Effector memory CD4-positive, alpha-beta T cell (primary cell): ENCODE measurements around the gene ADAM19.
"Not testable (repeated sequence)": the region's sequence is repeated elsewhere in the genome, so short reads cannot be mapped to it uniquely, and the experiment has no call there.

ENCODE experiments used
- DNase-seq, 3 donors: peaks; one replicate each; pipeline ENCODE4 v3.0.0-alpha.2; 2020
- H3K27ac ChIP-seq: 2 replicates; pipeline ENCODE4 v1.7.0; 2013; ENCODE audit warnings: mild to moderate bottlenecking, low read length, moderate library complexity; ENCODE audit not compliant: insufficient read depth, poor library complexity, severe bottlenecking
- H3K27me3 ChIP-seq: replicated peaks from 2 replicates; pipeline ENCODE4 v1.7.0; 2013; ENCODE audit warnings: mild to moderate bottlenecking, low read length; ENCODE audit not compliant: insufficient read depth, control insufficient read depth, poor library complexity, severe bottlenecking
- H3K36me3 ChIP-seq: 2 replicates; pipeline ENCODE4 v1.7.0; 2013; ENCODE audit warnings: mild to moderate bottlenecking, low read length, moderate library complexity; ENCODE audit not compliant: control insufficient read depth, insufficient read depth
- H3K4me1 ChIP-seq: 2 replicates; pipeline ENCODE4 v1.7.0; 2013; ENCODE audit warnings: low read length, mild to moderate bottlenecking; ENCODE audit not compliant: control insufficient read depth, insufficient read depth, poor library complexity, severe bottlenecking
- H3K4me3 ChIP-seq: 2 replicates; pipeline ENCODE4 v1.7.0; 2013; ENCODE audit warnings: low read length, low read depth, mild to moderate bottlenecking; ENCODE audit not compliant: insufficient read depth, poor library complexity, severe bottlenecking
- H3K9me3 ChIP-seq: 2 replicates; pipeline ENCODE4 v1.7.0; 2013; ENCODE audit warnings: mild to moderate bottlenecking, low read length, moderate library complexity; ENCODE audit not compliant: control insufficient read depth

ADAM19 gene

DNA sequence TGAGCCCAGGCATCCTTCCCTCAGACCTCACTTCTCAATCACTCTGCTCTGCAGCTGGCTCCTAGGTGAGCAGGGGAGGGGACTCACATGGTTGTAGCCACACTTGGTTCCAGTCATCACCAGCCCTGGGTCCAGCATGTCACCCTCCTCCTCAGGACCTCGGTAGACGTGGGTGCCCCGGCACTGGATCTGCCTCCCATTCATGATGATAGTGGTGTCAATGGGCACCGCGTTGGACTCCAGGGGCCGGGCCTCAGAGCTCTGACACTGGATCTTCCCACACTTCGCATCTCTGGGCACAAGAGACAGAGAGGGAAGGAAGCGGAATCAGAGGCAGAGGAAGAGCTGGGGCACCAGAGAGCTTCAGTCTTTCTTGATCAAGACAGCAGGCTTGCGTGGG lies 82.7 kb downstream of the ADAM19 start:
- no peak for DNase-seq
- Histone ChIP-seq H3K36me3 (peaks cover 79% of the 10 kb centered on the region), H3K27ac (no peak overlapping the region), H3K9me3 (no peaks in the 10 kb centered on the region), H3K27me3 (no peaks in the 10 kb centered on the region), H3K4me1 (peaks cover 5% of the 10 kb centered on the region), H3K4me3 (no peak overlapping the region)

DNA sequence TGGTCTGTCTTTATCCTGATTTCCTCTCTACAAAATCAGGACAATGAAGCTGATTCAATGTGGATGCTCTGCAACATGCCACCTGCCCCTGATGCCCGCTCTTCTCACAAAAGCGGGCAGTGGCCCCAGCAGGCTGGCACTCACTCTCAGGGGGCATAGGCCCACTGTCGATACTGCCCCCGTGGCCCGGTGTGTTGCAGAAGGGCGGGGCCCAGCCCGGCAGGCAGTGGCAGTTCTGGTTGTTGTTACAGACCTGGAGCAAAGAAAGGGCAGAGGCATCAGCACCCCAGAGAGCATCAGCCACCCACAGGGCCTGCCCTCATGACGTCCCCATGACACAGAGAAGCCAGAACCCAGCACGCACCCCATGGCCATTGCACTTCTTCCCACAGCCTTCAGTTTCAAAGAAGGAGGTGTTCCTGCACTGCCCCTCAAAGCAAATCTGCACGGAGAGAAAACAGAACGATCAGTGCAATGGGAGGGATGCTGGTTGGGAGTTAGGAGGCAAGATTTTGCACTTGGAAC lies 84.0 kb downstream of the ADAM19 start:
- Histone ChIP-seq H3K36me3 (peaks cover 76% of the 10 kb centered on the region), H3K4me3 (no peak overlapping the region), H3K27me3 (no peaks in the 10 kb centered on the region), H3K9me3 (no peaks in the 10 kb centered on the region), H3K27ac (no peak overlapping the region), H3K4me1 (peaks cover 15% of the 10 kb centered on the region)
- DNase-seq, result no peak

DNA sequence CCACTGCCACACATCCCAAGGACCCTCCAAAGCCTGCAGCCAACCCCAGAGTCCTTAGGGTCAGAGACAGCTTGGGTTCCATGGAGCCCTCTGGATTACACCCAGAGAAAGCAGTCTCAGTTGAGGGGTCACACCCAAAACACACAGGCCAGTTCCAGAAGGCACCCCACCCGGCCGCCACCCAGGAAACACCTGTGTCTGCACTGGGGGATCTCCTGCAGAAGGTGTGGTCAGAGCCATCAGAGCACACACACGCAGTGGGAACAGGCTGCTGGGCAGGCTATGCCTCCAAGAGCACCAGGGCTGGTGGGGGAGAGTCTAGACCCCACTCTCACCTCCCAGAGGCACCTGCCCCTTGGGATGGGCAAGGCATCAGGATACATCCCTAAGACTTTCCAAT lies 88.2 kb downstream of the ADAM19 start:
- Histone ChIP-seq H3K4me1 (peaks cover 15% of the 10 kb centered on the region), H3K27ac (no peak overlapping the region), H3K27me3 (no peaks in the 10 kb centered on the region), H3K9me3 (no peaks in the 10 kb centered on the region), H3K36me3 (peaks cover 81% of the 10 kb centered on the region), H3K4me3 (no peak overlapping the region)
- DNase-seq, result no peak

DNA sequence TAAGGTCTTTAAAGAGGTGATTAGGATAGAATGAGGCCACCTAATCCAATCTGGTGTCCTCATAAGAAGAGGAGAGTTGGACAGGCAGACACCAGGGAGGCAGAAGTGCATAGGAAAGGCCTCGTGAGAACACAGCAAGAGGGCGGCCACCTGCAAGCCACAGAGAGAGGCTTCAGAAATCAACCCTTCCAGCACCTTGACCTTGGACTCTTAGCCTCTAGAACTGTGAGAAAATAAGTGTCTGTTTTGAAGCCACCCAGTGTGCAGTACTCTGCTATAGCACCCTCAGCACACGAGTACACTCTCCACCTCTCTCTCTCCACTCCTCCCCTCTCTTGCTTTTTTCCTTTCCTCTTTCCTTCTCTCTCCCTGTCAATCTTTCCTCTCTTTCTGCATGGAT lies 88.7 kb downstream of the ADAM19 start:
- Histone ChIP-seq H3K9me3 (no peaks in the 10 kb centered on the region), H3K4me3 (no peak overlapping the region), H3K27me3 (no peaks in the 10 kb centered on the region), H3K4me1 (peaks cover 15% of the 10 kb centered on the region), H3K36me3 (peaks cover 81% of the 10 kb centered on the region), H3K27ac (peak overlapping the region; percentile 4)
- no peak for DNase-seq

- H3K9me3 ChIP-seq, result no peaks in the 10 kb centered on the region
- H3K27me3 ChIP-seq, result no peaks in the 10 kb centered on the region
- peaks cover 82% of the 10 kb centered on the region for H3K36me3 ChIP-seq
- H3K4me1 ChIP-seq, result peaks cover 19% of the 10 kb centered on the region
- H3K27ac ChIP-seq, result peak overlapping the region; percentile 13
- no peak for DNase-seq
- H3K4me3 ChIP-seq, result no peak overlapping the region
These were observed 89.3 kb downstream of the ADAM19 start for GRCh38 chr5:157486221-157486681.

GRCh38 chr5:157485811-157486210 lies 89.8 kb downstream of the ADAM19 start:
- Histone ChIP-seq H3K9me3 (no peaks in the 10 kb centered on the region), H3K4me3 (no peak overlapping the region), H3K36me3 (peaks cover 78% of the 10 kb centered on the region), H3K27me3 (no peaks in the 10 kb centered on the region), H3K27ac (peak overlapping the region; percentile 13), H3K4me1 (peaks cover 23% of the 10 kb centered on the region)
- DNase-seq, result no peak

DNA sequence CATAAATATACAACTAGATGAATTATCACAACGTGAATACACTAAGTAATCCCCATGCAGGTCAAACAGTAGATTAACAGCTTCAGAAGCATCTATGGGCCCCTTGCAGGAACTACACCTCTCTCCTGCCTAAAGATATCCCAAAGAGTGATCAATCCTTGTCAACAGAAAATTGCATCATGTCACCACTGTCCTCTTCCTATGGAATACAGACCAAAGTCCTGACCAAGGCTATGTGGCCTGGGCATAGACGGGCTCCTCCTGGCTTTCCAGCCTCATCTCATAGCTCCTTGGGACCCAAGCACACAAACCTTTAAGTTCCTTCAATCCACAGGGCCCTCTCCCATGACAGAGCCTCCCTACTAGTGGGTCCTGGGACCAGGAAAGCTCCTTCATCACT lies 90.2 kb downstream of the ADAM19 start:
- H3K27me3 ChIP-seq, result no peaks in the 10 kb centered on the region
- no peak for DNase-seq
- no peak overlapping the region for H3K4me3 ChIP-seq
- no peaks in the 10 kb centered on the region for H3K9me3 ChIP-seq
- peaks cover 80% of the 10 kb centered on the region for H3K36me3 ChIP-seq
- no peak overlapping the region for H3K27ac ChIP-seq
- peaks cover 25% of the 10 kb centered on the region for H3K4me1 ChIP-seq

DNA sequence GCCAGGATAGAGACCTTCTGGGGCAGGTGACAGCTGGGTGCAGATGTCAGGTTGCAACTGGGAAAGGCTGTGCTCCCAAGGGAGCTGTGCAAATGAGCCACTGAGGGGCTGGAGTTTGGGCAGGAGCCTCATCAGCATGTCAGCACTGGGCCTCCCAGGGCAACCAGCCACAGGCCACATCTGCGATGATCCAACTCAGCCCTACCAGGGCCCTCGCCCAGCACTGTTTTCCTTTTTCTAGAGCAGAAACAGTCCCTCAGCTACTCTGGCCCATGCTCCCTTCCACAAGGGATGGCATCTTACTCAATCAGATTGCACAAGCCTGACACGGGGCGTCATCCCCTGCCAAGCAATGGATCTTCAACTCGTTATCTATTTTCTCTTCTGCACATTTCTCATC lies 90.8 kb downstream of the ADAM19 start:
- DNase-seq, result no peak
- Histone ChIP-seq H3K4me1 (peaks cover 25% of the 10 kb centered on the region), H3K27ac (no peak overlapping the region), H3K36me3 (peaks cover 75% of the 10 kb centered on the region), H3K27me3 (no peaks in the 10 kb centered on the region), H3K9me3 (no peaks in the 10 kb centered on the region), H3K4me3 (no peak overlapping the region)

DNA sequence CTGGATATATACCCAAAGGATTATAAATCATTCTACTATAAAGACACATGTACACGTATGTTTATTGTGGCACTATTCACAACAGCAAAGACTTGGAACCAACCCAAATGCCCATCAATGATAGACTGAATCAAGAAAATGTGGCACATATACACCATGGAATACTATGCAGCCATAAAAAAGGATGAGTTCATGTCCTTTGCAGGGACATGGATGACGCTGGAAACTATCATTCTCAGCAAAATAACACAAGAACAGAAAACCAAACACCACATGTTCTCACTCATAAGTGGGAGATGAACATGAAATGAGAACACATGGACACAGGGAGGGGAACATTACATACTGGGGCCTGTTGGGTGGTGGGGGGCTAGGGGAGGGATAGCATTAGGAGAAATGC lies 92.9 kb downstream of the ADAM19 start:
- not testable (repeated sequence) for H3K27me3 ChIP-seq, H3K4me3 ChIP-seq, H3K9me3 ChIP-seq, H3K27ac ChIP-seq, DNase-seq
- Histone ChIP-seq H3K36me3 (peaks cover 64% of the 10 kb centered on the region), H3K4me1 (peaks cover 18% of the 10 kb centered on the region)

- Histone ChIP-seq H3K4me1 (peaks cover 10% of the 10 kb centered on the region), H3K27ac (no peak overlapping the region), H3K36me3 (peaks cover 62% of the 10 kb centered on the region)
These were observed 93.9 kb downstream of the ADAM19 start for GRCh38 chr5:157481666-157482065.

More at GRCh38 chr5:157481666-157482065, 93.9 kb downstream of the ADAM19 start:
- DNase-seq, result no peak
- no peaks in the 10 kb centered on the region for H3K27me3 ChIP-seq
- no peak overlapping the region for H3K4me3 ChIP-seq
- H3K9me3 ChIP-seq, result no peaks in the 10 kb centered on the region
